Trophoblast cell (in vitro differentiated cells and primary cell): Measurements from ENCODE around the gene GRP.
A peak's percentile ranks its signal among the peaks of the same experiment; 100 is the strongest.

Source experiments
- DNase-seq, 2 donors: peaks; one replicate each; pipeline ENCODE4 v3.0.0-alpha.2; 2016
- H2AFZ ChIP-seq: 2 replicates; pipeline ENCODE4 v1.6.1; 2013; ENCODE audit warnings: low read length, moderate library complexity, mild to moderate bottlenecking; ENCODE audit not compliant: insufficient read depth, poor library complexity
- H2AK5ac ChIP-seq: 2 replicates; pipeline ENCODE4 v1.6.1; 2013; ENCODE audit warnings: mild to moderate bottlenecking, low read length
- H2BK120ac ChIP-seq: 2 replicates; pipeline ENCODE4 v1.6.1; 2013; ENCODE audit warnings: low read length, mild to moderate bottlenecking, moderate library complexity; ENCODE audit not compliant: insufficient read depth, poor library complexity
- H2BK12ac ChIP-seq: 2 replicates; pipeline ENCODE4 v1.6.1; 2013; ENCODE audit warnings: mild to moderate bottlenecking, low read length, moderate library complexity
- H2BK5ac ChIP-seq: 2 replicates; pipeline ENCODE4 v1.6.1; 2013; ENCODE audit warnings: low read length, low read depth, moderate library complexity, mild to moderate bottlenecking; ENCODE audit not compliant: poor library complexity
- H3K14ac ChIP-seq: 2 replicates; pipeline ENCODE4 v1.6.1; 2013; ENCODE audit warnings: mild to moderate bottlenecking, low read length
- H3K18ac ChIP-seq: 2 replicates; pipeline ENCODE4 v1.6.1; 2013; ENCODE audit warnings: mild to moderate bottlenecking, low read length
- H3K23ac ChIP-seq: 2 replicates; pipeline ENCODE4 v1.6.1; 2013; ENCODE audit warnings: low read length
- H3K27ac ChIP-seq: 2 replicates; pipeline ENCODE4 v1.5.1; 2013; ENCODE audit warnings: low read depth, mild to moderate bottlenecking, inconsistent platforms, low read length, moderate library complexity
- H3K27me3 ChIP-seq: 2 replicates; pipeline ENCODE4 v1.6.1; 2013; ENCODE audit warnings: inconsistent platforms, mild to moderate bottlenecking, low read length, moderate library complexity; ENCODE audit not compliant: insufficient read depth
- H3K36me3 ChIP-seq, 2 experiments: 1 replicate in 1 of 2; 2 replicates in 1 of 2; pipeline ENCODE4 v1.6.1; 2013; ENCODE audit warnings: low read length in 2 of 2, mild to moderate bottlenecking in 2 of 2, moderate library complexity in 1 of 2; ENCODE audit not compliant: insufficient read depth in 2 of 2, control insufficient read depth in 1 of 2
- H3K4ac ChIP-seq: 2 replicates; pipeline ENCODE4 v1.6.1; 2013; ENCODE audit warnings: low read depth, mild to moderate bottlenecking, low read length, moderate library complexity
- H3K4me1 ChIP-seq, 2 experiments: 1 replicate in 1 of 2; 2 replicates in 1 of 2; pipeline ENCODE4 v1.6.1; 2013; ENCODE audit warnings: low read length in 2 of 2, mild to moderate bottlenecking in 2 of 2, moderate library complexity in 1 of 2; ENCODE audit not compliant: insufficient read depth in 2 of 2, control insufficient read depth in 1 of 2
- H3K4me2 ChIP-seq: 2 replicates; pipeline ENCODE4 v1.6.1; 2013; ENCODE audit warnings: inconsistent platforms, mild to moderate bottlenecking, low read length, moderate library complexity
- H3K4me3 ChIP-seq: 2 replicates; pipeline ENCODE4 v1.5.1; 2013; ENCODE audit warnings: mild to moderate bottlenecking, low read depth, low read length, inconsistent platforms
- H3K79me1 ChIP-seq: one replicate; pipeline ENCODE4 v1.6.1; 2013; ENCODE audit warnings: low read length
- H3K79me2 ChIP-seq: 2 replicates; pipeline ENCODE4 v1.6.1; 2013; ENCODE audit warnings: low read length, mild to moderate bottlenecking; ENCODE audit not compliant: control insufficient read depth, insufficient read depth, poor library complexity
- H3K9ac ChIP-seq: 2 replicates; pipeline ENCODE4 v1.6.1; 2013; ENCODE audit warnings: mild to moderate bottlenecking, low read length
- H3K9me3 ChIP-seq: 2 replicates; pipeline ENCODE4 v1.6.1; 2013; ENCODE audit warnings: low read depth, mild to moderate bottlenecking, control low read depth, inconsistent platforms, low read length; ENCODE audit not compliant: insufficient read depth
- H4K12ac ChIP-seq: 2 replicates; pipeline ENCODE4 v1.6.1; 2013; ENCODE audit warnings: low read depth, mild to moderate bottlenecking, low read length, moderate library complexity
- H4K8ac ChIP-seq: 2 replicates; pipeline ENCODE4 v1.6.1; 2013; ENCODE audit warnings: low read depth, mild to moderate bottlenecking, low read length, moderate library complexity
- H4K91ac ChIP-seq: one replicate; pipeline ENCODE4 v1.6.1; 2013; ENCODE audit warnings: low read depth, mild to moderate bottlenecking, low read length, moderate library complexity
- WGBS: extraction: QIAGEN DNeasy Blood & Tissue Kit; methylation state at CpG from one replicate; pipeline ENCODE4 v1.1.7; 2013; ENCODE audit warnings: missing lambda C conversion rate; ENCODE audit not compliant: insufficient read length, insufficient coverage; ENCODE audit errors: extremely low coverage; 5-methylcytosine and 5-hydroxymethylcytosine counted together

The GRP gene

DNA sequence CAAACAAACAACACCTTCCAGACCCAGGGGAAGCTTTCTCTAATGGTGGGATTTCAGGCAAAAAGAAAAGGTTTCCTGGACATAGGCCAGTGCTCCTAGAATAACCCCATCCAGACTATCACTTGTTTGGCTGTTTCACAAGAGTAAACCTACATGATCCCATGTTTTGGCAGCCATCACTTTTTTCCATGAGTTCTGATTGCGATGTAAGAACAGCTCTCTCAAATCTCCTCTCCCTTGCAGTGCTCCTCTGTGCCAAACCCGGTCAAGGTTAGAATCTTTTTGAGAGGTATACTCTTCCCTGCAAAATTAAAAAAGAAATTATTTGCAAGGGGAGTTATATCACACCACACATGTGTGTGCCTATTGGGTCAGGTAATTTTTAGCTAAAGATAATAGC, 11.9 kb downstream of the GRP start:
- H4K12ac ChIP-seq: no peak overlapping the region
- no peak overlapping the region for H3K23ac ChIP-seq
- no peak overlapping the region for H3K4me2 ChIP-seq
- no CpG with 5 or more reads among the region's 2 CpGs for WGBS
- no peak overlapping the region for H3K9ac ChIP-seq
- no peak overlapping the region for H2BK5ac ChIP-seq
- H3K27me3 ChIP-seq: no peaks in the 10 kb centered on the region
- no peak overlapping the region for H4K91ac ChIP-seq
- H3K36me3 ChIP-seq: no peaks in the 10 kb centered on the region
- no peak overlapping the region for H2AFZ ChIP-seq
- DNase-seq: no peak
- H4K8ac ChIP-seq: no peak overlapping the region
- no peak overlapping the region for H2AK5ac ChIP-seq
- H3K79me2 ChIP-seq: no peaks in the 10 kb centered on the region
- no peak overlapping the region for H3K4me3 ChIP-seq
- H2BK120ac ChIP-seq: no peak overlapping the region
- H3K4me1 ChIP-seq: no peaks in the 10 kb centered on the region
- no peak overlapping the region for H2BK12ac ChIP-seq
- no peak overlapping the region for H3K27ac ChIP-seq
- H3K18ac ChIP-seq: no peak overlapping the region
- H3K4ac ChIP-seq: no peak overlapping the region
- no peaks in the 10 kb centered on the region for H3K9me3 ChIP-seq
- no peaks in the 10 kb centered on the region for H3K79me1 ChIP-seq
- no peak overlapping the region for H3K14ac ChIP-seq

DNA sequence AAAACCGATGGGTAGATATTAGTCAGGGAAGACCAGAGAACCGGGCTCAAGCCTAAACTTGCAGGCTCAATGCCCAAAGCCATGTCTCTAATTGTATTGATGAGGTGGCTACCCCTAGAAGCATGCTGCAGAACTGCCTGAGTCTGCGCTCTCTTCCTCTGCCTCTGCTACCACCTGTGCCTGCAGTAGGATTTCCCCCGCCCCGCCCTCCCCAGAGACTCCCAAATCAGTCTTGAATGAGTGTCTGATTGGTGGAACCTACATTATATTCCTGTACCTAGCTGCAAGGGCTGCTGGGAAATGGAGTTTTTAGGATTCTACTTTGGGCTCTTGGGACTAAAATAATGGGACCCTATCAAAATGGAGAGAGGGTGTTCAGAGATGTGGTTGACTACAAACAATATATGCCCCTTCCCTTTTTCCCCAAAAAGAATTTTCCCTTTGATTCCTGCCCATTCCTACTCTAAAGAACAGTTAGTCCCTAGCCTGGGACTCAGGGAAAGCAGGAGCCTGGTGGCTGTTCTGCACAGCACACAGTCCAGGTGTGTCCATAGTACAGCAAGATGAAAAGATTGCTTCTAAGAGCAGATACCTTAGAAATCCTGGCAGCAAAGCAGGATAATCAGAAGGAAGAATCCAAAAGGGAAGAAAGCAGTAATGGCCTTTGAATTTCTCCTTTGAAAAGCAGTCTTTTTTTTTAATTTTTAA, 12.5 kb downstream of the GRP start:
- Histone ChIP-seq H3K27me3 (no peaks in the 10 kb centered on the region), H2BK12ac (no peak overlapping the region), H3K23ac (no peak overlapping the region), H4K91ac (no peak overlapping the region), H2BK5ac (no peak overlapping the region), H3K4me1 (no peaks in the 10 kb centered on the region), H4K12ac (no peak overlapping the region), H3K79me1 (no peaks in the 10 kb centered on the region), H3K9ac (no peak overlapping the region), H3K4me3 (no peak overlapping the region), H2AK5ac (no peak overlapping the region), H2BK120ac (no peak overlapping the region), H2AFZ (no peak overlapping the region), H3K18ac (no peak overlapping the region), H3K4ac (no peak overlapping the region), H3K79me2 (no peaks in the 10 kb centered on the region), H3K27ac (no peak overlapping the region), H3K9me3 (no peaks in the 10 kb centered on the region), H3K36me3 (no peaks in the 10 kb centered on the region), H4K8ac (no peak overlapping the region), H3K14ac (no peak overlapping the region), H3K4me2 (no peak overlapping the region)
- DNase-seq: no peak
- WGBS: no CpG with 5 or more reads among the region's 5 CpGs

- H3K14ac ChIP-seq: no peak overlapping the region
- H3K4me2 ChIP-seq: no peak overlapping the region
- no peak overlapping the region for H3K4me3 ChIP-seq
- H4K91ac ChIP-seq: no peak overlapping the region
- peak; percentile 8 to 34 for DNase-seq
- H2BK12ac ChIP-seq: no peak overlapping the region
- H2AFZ ChIP-seq: no peak overlapping the region
- H3K18ac ChIP-seq: no peak overlapping the region
- H3K9me3 ChIP-seq: no peaks in the 10 kb centered on the region
- H3K79me2 ChIP-seq: no peaks in the 10 kb centered on the region
- no CpG with 5 or more reads among the region's 6 CpGs for WGBS
- no peak overlapping the region for H2AK5ac ChIP-seq
- no peak overlapping the region for H4K12ac ChIP-seq
- no peaks in the 10 kb centered on the region for H3K36me3 ChIP-seq
- H2BK5ac ChIP-seq: no peak overlapping the region
- no peak overlapping the region for H2BK120ac ChIP-seq
- no peaks in the 10 kb centered on the region for H3K27me3 ChIP-seq
- H3K27ac ChIP-seq: no peak overlapping the region
- no peak overlapping the region for H3K9ac ChIP-seq
- H4K8ac ChIP-seq: no peak overlapping the region
- H3K23ac ChIP-seq: no peak overlapping the region
- no peaks in the 10 kb centered on the region for H3K4me1 ChIP-seq
- H3K4ac ChIP-seq: no peak overlapping the region
- H3K79me1 ChIP-seq: no peaks in the 10 kb centered on the region
Measured at GRCh38 chr18:59233017-59233410, 13.1 kb downstream of the GRP start.

DNA sequence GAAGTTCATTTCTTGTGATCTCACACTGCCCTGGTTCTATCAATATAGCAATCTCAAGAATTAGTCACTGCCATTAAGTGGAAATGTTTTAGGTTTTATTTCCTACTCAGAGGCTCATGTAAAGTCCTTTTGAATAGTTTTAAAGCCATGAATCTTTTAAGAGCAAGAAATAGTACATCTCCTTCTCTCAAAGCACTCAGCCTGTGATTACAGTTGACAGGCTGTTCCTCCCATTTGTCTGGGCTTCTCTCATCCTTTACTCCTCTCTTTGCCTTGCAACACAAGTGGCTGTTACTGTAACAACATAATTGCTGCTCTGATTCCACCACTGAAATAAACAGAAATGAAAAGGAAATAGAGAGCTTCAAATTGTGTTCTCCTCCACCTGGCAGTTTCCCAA, 18.4 kb downstream of the GRP start:
- no peak overlapping the region for H3K23ac ChIP-seq
- no peak overlapping the region for H2BK12ac ChIP-seq
- H3K27ac ChIP-seq: no peak overlapping the region
- H3K79me2 ChIP-seq: no peaks in the 10 kb centered on the region
- no peak overlapping the region for H3K14ac ChIP-seq
- no peaks in the 10 kb centered on the region for H3K27me3 ChIP-seq
- no peak overlapping the region for H4K91ac ChIP-seq
- H2AK5ac ChIP-seq: no peak overlapping the region
- no peak overlapping the region for H3K4me3 ChIP-seq
- no peaks in the 10 kb centered on the region for H3K79me1 ChIP-seq
- no peak overlapping the region for H4K12ac ChIP-seq
- H3K4me2 ChIP-seq: no peak overlapping the region
- DNase-seq: no peak
- H2BK5ac ChIP-seq: no peak overlapping the region
- no peak overlapping the region for H3K9ac ChIP-seq
- H4K8ac ChIP-seq: no peak overlapping the region
- no peak overlapping the region for H2AFZ ChIP-seq
- H3K9me3 ChIP-seq: no peaks in the 10 kb centered on the region
- no peak overlapping the region for H3K18ac ChIP-seq
- no peak overlapping the region for H2BK120ac ChIP-seq
- no peaks in the 10 kb centered on the region for H3K4me1 ChIP-seq
- H3K4ac ChIP-seq: no peak overlapping the region
- no peaks in the 10 kb centered on the region for H3K36me3 ChIP-seq
